Vagina (tissue), 2 donors: ENCODE measurements around the gene RNF217. TPM values are rescaled to one million over a fixed set of nuclear protein-coding genes. Genes with fewer than 3 reads are reported as not detected.

Experiments used
- DNase-seq, 2 donors: peaks; one replicate each; pipeline ENCODE4 v3.0.0-alpha.2; 2017; ENCODE audit errors: extremely low spot score in 2 of 2
- H3K27ac ChIP-seq: fragments of 200-600 bp; sonication (generic); one replicate; pipeline ENCODE4 v1.5.1; 2019
- H3K27me3 ChIP-seq: fragments of 200-600 bp; sonication (generic); one replicate; pipeline ENCODE4 v1.5.1; 2019
- H3K36me3 ChIP-seq, 2 donors: fragments of 200-600 bp; sonication (generic); one replicate each; pipeline ENCODE4 v1.5.1; 2017 to 2019
- H3K4me1 ChIP-seq: fragments of 200-600 bp; sonication (generic); one replicate; pipeline ENCODE4 v1.5.1; 2019
- H3K4me3 ChIP-seq, 2 donors: fragments of 200-600 bp; sonication (generic); 1 replicate in 1 of 2; 2 replicates in 1 of 2; pipeline ENCODE4 v1.5.1; 2016 to 2019
- H3K9me3 ChIP-seq: fragments of 200-600 bp; sonication (generic); one replicate; pipeline ENCODE4 v1.5.1; 2019
- POLR2A ChIP-seq, 2 donors: fragments of 450-650 bp; IDR thresholded peaks; one replicate each; pipeline ENCODE4 v1.6.1; 2017; ENCODE audit warnings: antibody characterized with exemption in 2 of 2, mild to moderate bottlenecking in 2 of 2, moderate library complexity in 2 of 2
- POLR2AphosphoS5 ChIP-seq, 2 donors: sonication (generic); formaldehyde crosslinking; IDR thresholded peaks; one replicate each; pipeline ENCODE4 v1.9.0; 2017; ENCODE audit warnings: antibody characterized with exemption in 2 of 2, mild to moderate bottlenecking in 2 of 2, low read depth in 1 of 2; ENCODE audit not compliant: insufficient read depth in 1 of 2
- intact Hi-C: fragments of 100-400 bp; cut with DNase I; formaldehyde crosslinking; loops from one replicate; pipeline ENCODE4 v1.15.1; 2023
- total RNA-seq: library from RNA; depleted of rRNA; stranded (reverse); fragments of >200 nt; gene quantifications from one replicate; pipeline ENCODE4 v1.2.3, GENCODE V29; 2016
- TF ChIP-seq, protein P1 (sequence below), 3 experiments: fragments of 450-650 bp in 2 of 3; fragments of 200-600 bp in 1 of 3; sonication (generic) in 1 of 3; IDR thresholded peaks; one replicate each; pipeline ENCODE4 v1.5.1; 2017 to 2019; ENCODE audit warnings: antibody characterized with exemption in 3 of 3, mild to moderate bottlenecking in 2 of 3, moderate library complexity in 2 of 3

Gene RNF217
- total RNA-seq, 1 donor from 2014 or later: 26.0 TPM

DNA sequence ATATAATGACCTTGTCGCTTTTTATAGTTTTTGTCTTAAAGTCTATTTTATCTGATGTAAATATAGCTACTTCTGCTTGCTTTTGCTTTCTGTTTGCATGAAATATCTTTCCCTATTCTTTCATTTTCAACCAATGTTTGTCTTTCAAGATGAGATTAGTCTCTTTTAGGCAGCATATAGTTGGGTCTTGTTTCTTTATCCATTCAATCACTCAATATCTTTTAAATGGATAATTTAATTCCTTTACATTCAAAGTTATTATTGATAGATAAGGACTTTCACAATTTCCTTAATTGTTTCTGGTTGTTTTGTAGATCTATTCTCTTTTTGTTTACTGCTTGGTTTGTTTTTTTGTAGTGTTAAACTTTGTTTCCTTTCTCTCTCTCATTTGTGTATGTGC lies 147.8 kb downstream of the RNF217 start:
- DNase-seq: no peak
- no peaks in the 10 kb centered on the region for H3K27me3 ChIP-seq
- H3K4me3 ChIP-seq: no peak overlapping the region
- intact Hi-C loops: no loop called here
- TF ChIP-seq POLR2AphosphoS5 (IDR thresholded peaks at IDR 0.05; ENCODE audit: insufficient read depth in 1 of 2, low read depth in 1 of 2) (no peak), POLR2A (IDR thresholded peaks at IDR 0.05) (no peak)
- TF ChIP-seq, protein P1, sequence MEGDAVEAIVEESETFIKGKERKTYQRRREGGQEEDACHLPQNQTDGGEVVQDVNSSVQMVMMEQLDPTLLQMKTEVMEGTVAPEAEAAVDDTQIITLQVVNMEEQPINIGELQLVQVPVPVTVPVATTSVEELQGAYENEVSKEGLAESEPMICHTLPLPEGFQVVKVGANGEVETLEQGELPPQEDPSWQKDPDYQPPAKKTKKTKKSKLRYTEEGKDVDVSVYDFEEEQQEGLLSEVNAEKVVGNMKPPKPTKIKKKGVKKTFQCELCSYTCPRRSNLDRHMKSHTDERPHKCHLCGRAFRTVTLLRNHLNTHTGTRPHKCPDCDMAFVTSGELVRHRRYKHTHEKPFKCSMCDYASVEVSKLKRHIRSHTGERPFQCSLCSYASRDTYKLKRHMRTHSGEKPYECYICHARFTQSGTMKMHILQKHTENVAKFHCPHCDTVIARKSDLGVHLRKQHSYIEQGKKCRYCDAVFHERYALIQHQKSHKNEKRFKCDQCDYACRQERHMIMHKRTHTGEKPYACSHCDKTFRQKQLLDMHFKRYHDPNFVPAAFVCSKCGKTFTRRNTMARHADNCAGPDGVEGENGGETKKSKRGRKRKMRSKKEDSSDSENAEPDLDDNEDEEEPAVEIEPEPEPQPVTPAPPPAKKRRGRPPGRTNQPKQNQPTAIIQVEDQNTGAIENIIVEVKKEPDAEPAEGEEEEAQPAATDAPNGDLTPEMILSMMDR (IDR thresholded peaks at IDR 0.05): no peak
- no peaks in the 10 kb centered on the region for H3K36me3 ChIP-seq
- H3K27ac ChIP-seq: no peak overlapping the region
- H3K9me3 ChIP-seq: peaks cover 13% of the 10 kb centered on the region
- H3K4me1 ChIP-seq: no peaks in the 10 kb centered on the region

DNA sequence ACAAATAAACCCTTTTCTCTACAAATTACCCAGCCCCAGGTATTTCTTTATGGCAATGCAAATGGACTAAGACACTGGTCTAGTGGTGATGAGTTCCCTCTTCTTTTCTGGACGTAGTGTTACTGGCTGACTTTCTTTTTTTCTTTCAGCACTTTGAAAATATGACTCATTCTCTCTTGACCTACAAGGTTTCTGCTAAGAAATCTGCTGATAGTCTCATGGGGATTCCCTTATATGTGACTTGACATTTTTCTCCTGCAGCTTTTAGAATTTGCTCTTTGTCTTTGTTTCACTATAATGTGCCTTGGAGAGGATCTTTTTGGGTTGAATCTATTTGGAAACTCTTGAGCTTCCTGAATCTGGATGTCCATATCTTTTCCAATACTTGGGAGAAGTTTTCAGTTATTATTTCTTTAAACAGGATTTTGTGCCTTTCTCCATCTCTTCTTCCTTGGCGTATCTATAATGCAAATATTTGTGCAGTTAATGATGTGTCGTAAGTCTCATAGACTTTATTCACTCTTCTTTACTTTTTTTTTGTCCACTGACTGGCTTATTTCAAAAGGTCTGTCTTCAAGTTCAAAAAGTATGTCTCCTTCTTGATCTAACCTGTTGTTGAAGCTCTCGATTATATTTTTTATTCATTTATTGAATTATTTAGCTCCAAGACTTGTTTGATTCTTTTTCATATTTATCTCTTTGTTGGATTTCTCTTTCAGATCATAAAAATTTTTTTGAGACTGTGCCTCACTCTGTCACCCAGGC lies 149.2 kb downstream of the RNF217 start:
- no peaks in the 10 kb centered on the region for H3K36me3 ChIP-seq
- H3K4me1 ChIP-seq: no peaks in the 10 kb centered on the region
- intact Hi-C loops: no loop called here
- no peak for DNase-seq
- no peaks in the 10 kb centered on the region for H3K27me3 ChIP-seq
- H3K27ac ChIP-seq: no peak overlapping the region
- H3K4me3 ChIP-seq: no peak overlapping the region
- TF ChIP-seq POLR2AphosphoS5 (IDR thresholded peaks at IDR 0.05; ENCODE audit: insufficient read depth in 1 of 2, low read depth in 1 of 2) (no peak), POLR2A (IDR thresholded peaks at IDR 0.05) (no peak)
- TF ChIP-seq, protein P1 (IDR thresholded peaks at IDR 0.05): no peak
- H3K9me3 ChIP-seq: peaks cover 13% of the 10 kb centered on the region

GRCh38 chr6:125112934-125113333 lies 150.7 kb downstream of the RNF217 start:
- TF ChIP-seq POLR2AphosphoS5 (IDR thresholded peaks at IDR 0.05; ENCODE audit: insufficient read depth in 1 of 2, low read depth in 1 of 2): no peak
- TF ChIP-seq POLR2A (IDR thresholded peaks at IDR 0.05): no peak
- TF ChIP-seq, protein P1 (IDR thresholded peaks at IDR 0.05): no peak
- no peaks in the 10 kb centered on the region for H3K36me3 ChIP-seq
- no peak for DNase-seq
- peaks cover 13% of the 10 kb centered on the region for H3K9me3 ChIP-seq
- no peaks in the 10 kb centered on the region for H3K27me3 ChIP-seq
- intact Hi-C loops: no loop called here
- no peaks in the 10 kb centered on the region for H3K4me1 ChIP-seq
- no peak overlapping the region for H3K27ac ChIP-seq
- H3K4me3 ChIP-seq: no peak overlapping the region

DNA sequence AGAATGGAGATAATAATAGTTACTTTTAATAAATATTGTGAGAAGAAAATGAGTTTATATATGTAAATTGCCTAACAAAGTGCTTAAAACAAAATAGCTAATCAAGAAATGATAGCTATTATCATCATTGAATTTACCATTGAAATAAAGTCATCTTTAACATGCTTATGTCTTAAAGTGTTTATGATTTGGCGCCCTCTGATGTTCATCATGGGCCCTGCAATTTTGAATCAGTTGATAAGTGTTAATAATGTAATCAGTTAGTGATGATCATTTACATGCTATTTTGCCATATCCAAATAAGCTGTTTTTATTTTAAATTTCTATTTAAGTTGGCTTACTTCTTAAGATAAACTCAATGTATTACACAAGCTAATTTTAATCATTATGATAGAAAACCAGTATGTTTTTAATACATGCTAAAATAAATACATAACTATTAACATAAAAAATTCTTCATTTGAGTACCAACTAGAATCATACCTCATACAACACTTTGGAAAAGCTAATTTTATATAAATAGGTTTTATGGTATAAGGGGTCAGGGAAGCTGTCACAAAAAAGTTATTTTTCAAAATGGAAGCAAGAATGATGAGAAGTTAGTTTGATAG lies 152.1 kb downstream of the RNF217 start:
- H3K4me1 ChIP-seq: no peaks in the 10 kb centered on the region
- H3K9me3 ChIP-seq: peaks cover 13% of the 10 kb centered on the region
- no peaks in the 10 kb centered on the region for H3K27me3 ChIP-seq
- no peak for DNase-seq
- no peak for TF ChIP-seq POLR2AphosphoS5 (IDR thresholded peaks at IDR 0.05; ENCODE audit: insufficient read depth in 1 of 2, low read depth in 1 of 2)
- TF ChIP-seq, protein P1 (IDR thresholded peaks at IDR 0.05): peak; percentile 57 to 79 (median 64)
- TF ChIP-seq POLR2A (IDR thresholded peaks at IDR 0.05): no peak
- intact Hi-C loops: no loop called here
- H3K27ac ChIP-seq: no peak overlapping the region
- no peak overlapping the region for H3K4me3 ChIP-seq
- H3K36me3 ChIP-seq: no peaks in the 10 kb centered on the region

DNA sequence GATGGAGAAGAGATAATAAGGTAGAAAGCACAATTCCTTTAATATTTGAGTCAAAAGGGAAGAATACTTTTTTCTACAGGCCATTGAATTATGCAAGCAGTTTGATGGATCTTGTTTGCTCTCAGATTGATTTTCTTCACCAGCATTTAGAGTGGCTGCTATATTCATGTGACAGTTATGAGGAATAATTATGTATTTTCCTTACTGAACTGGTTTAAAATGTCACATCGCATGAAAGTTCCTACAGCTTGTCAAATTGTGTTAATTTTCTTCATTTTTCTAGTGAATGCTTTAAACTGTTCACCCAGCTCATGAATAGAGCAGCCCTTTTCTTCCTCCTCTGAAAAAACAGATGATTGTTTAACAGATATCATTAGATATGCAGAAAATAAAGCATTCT lies 153.9 kb downstream of the RNF217 start:
- no peak overlapping the region for H3K27ac ChIP-seq
- peaks cover 7% of the 10 kb centered on the region for H3K9me3 ChIP-seq
- H3K27me3 ChIP-seq: no peaks in the 10 kb centered on the region
- H3K36me3 ChIP-seq: no peaks in the 10 kb centered on the region
- TF ChIP-seq POLR2AphosphoS5 (IDR thresholded peaks at IDR 0.05; ENCODE audit: insufficient read depth in 1 of 2, low read depth in 1 of 2) (no peak), POLR2A (IDR thresholded peaks at IDR 0.05) (no peak)
- TF ChIP-seq, protein P1 (IDR thresholded peaks at IDR 0.05): no peak
- no peak for DNase-seq
- H3K4me3 ChIP-seq: no peak overlapping the region
- intact Hi-C loops: no loop called here
- H3K4me1 ChIP-seq: no peaks in the 10 kb centered on the region
